Body of pancreas (tissue), 4 donors: ENCODE measurements around the gene UBTD1. TPM values are rescaled to one million over a fixed set of nuclear protein-coding genes. Genes with fewer than 3 reads are reported as not detected.

ENCODE experiments used
- ATAC-seq: fragments of 150-250 bp; one replicate; pipeline ENCODE4 v1.9.1; 2016
- DNase-seq, 4 donors: peaks; one replicate each; pipeline ENCODE4 v3.0.0-alpha.2; 2019
- H3K27ac ChIP-seq, 4 donors: fragments of 200-600 bp; sonication (generic); 1 replicate in 3 of 4; 2 replicates in 1 of 4; pipeline versions ENCODE4 v1.5.1 to v1.6.1; 2016 to 2019; ENCODE audit warnings: mild to moderate bottlenecking in 1 of 4, mixed read lengths in 1 of 4, moderate library complexity in 1 of 4
- H3K27me3 ChIP-seq, 2 donors: fragments of 200-600 bp; sonication (generic); one replicate each; pipeline ENCODE4 v1.6.0; 2016; ENCODE audit warnings: mild to moderate bottlenecking in 1 of 2
- H3K36me3 ChIP-seq, 2 donors: fragments of 200-600 bp; sonication (generic); replicated peaks in 1 of 2; 2 replicates each; pipeline ENCODE4 v1.5.1; 2016; ENCODE audit warnings: low read depth in 2 of 2; ENCODE audit not compliant: insufficient read depth in 1 of 2
- H3K4me1 ChIP-seq: fragments of 200-600 bp; sonication (generic); one replicate; pipeline ENCODE4 v1.6.0; 2016
- H3K4me3 ChIP-seq, 2 donors: fragments of 200-600 bp; sonication (generic); 1 replicate in 1 of 2; 2 replicates in 1 of 2; pipeline ENCODE4 v1.5.1; 2016 to 2019
- H3K9me3 ChIP-seq, 3 donors: fragments of 200-600 bp; sonication (generic); 1 replicate in 2 of 3; 2 replicates in 1 of 3; pipeline ENCODE4 v1.5.1; 2016
- CTCF ChIP-seq, 7 experiments: fragments of 450-650 bp in 4 of 7; fragments of 200-600 bp in 3 of 7; sonication (generic) in 3 of 7; IDR thresholded peaks; one replicate each; pipeline ENCODE4 v1.5.1; 2016 to 2019; ENCODE audit warnings: antibody characterized with exemption in 7 of 7
- POLR2A ChIP-seq, 3 donors: fragments of 450-650 bp; IDR thresholded peaks; one replicate each; pipeline ENCODE4 v1.6.1; 2016; ENCODE audit warnings: antibody characterized with exemption in 3 of 3, mild to moderate bottlenecking in 2 of 3
- WGBS, 2 donors: methylation state at CpG; one replicate each; pipeline ENCODE4 v1.1.5; 2017; 5-methylcytosine and 5-hydroxymethylcytosine counted together
- intact Hi-C: fragments of 100-400 bp; cut with DNase I; formaldehyde crosslinking; loops from one replicate; pipeline ENCODE4 v1.15.1; 2023
- total RNA-seq, 2 donors: library from RNA; depleted of rRNA; stranded (reverse); fragments of >200 nt; gene quantifications; one replicate each; pipeline ENCODE4 v1.1.0, GENCODE V29; 2016

Gene UBTD1
- total RNA-seq, 2 donors from 2014 or later: 9.1 to 33.9 TPM

- intact Hi-C loops: no loop called here
- no peak for DNase-seq
- WGBS, 2 donors: 88 to 95% methylated on average over 8 of the region's 8 CpGs
- no peak for ATAC-seq
- H3K4me3 ChIP-seq: no peak overlapping the region
- no peaks in the 10 kb centered on the region for H3K9me3 ChIP-seq
- TF ChIP-seq POLR2A (IDR thresholded peaks at IDR 0.05) (no peak), CTCF (IDR thresholded peaks at IDR 0.05) (no peak)
- H3K27me3 ChIP-seq: no peaks in the 10 kb centered on the region
- H3K36me3 ChIP-seq: no peaks in the 10 kb centered on the region
- no peak overlapping the region for H3K27ac ChIP-seq
- no peaks in the 10 kb centered on the region for H3K4me1 ChIP-seq
Observed at GRCh38 chr10:97509120-97509680, 10.5 kb downstream of the UBTD1 start.

- Histone ChIP-seq H3K27ac (no peak overlapping the region), H3K36me3 (no peaks in the 10 kb centered on the region), H3K4me3 (no peak overlapping the region), H3K27me3 (no peaks in the 10 kb centered on the region), H3K9me3 (no peaks in the 10 kb centered on the region), H3K4me1 (peaks cover 4% of the 10 kb centered on the region)
- no peak for DNase-seq
- WGBS, 2 donors: 58 to 65% methylated on average over 4 of the region's 4 CpGs
- intact Hi-C loops: no loop called here
- ATAC-seq: no peak
- no peak for TF ChIP-seq CTCF (IDR thresholded peaks at IDR 0.05)
Observed at GRCh38 chr10:97510686-97511085, 12.0 kb downstream of the UBTD1 start.

- H3K4me3 ChIP-seq: no peak overlapping the region
- H3K4me1 ChIP-seq: peaks cover 6% of the 10 kb centered on the region
- DNase-seq: peak in 2 of 4 donors; percentile 8 to 20
- no peaks in the 10 kb centered on the region for H3K27me3 ChIP-seq
- no peaks in the 10 kb centered on the region for H3K36me3 ChIP-seq
- WGBS, 2 donors: 82 to 86% methylated on average over 3 of the region's 3 CpGs
- peak; percentile 35 for ATAC-seq
- intact Hi-C loops: no loop called here
- H3K27ac ChIP-seq: no peak overlapping the region
- H3K9me3 ChIP-seq: no peaks in the 10 kb centered on the region
- TF ChIP-seq CTCF (IDR thresholded peaks at IDR 0.05): no peak
Observed at GRCh38 chr10:97511711-97512440, 13.2 kb downstream of the UBTD1 start.

GRCh38 chr10:97512993-97513392, 14.3 kb downstream of the UBTD1 start:
- no peaks in the 10 kb centered on the region for H3K9me3 ChIP-seq
- intact Hi-C loops: no loop called here
- no peak for ATAC-seq
- H3K27me3 ChIP-seq: no peaks in the 10 kb centered on the region
- H3K27ac ChIP-seq: no peak overlapping the region
- no peak for DNase-seq
- H3K36me3 ChIP-seq: no peaks in the 10 kb centered on the region
- peaks cover 6% of the 10 kb centered on the region for H3K4me1 ChIP-seq
- WGBS, 2 donors: 67 to 90% methylated on average over 1 of the region's 1 CpG
- H3K4me3 ChIP-seq: no peak overlapping the region
- TF ChIP-seq CTCF (IDR thresholded peaks at IDR 0.05) (no peak), POLR2A (IDR thresholded peaks at IDR 0.05) (no peak)

- H3K4me3 ChIP-seq: no peak overlapping the region
- no peaks in the 10 kb centered on the region for H3K27me3 ChIP-seq
- H3K36me3 ChIP-seq: no peaks in the 10 kb centered on the region
- intact Hi-C loops: no loop called here
- H3K27ac ChIP-seq: no peak overlapping the region
- WGBS, 2 donors: 73 to 82% methylated on average over 9 to 10 of the region's 10 CpGs
- peaks cover 6% of the 10 kb centered on the region for H3K4me1 ChIP-seq
- H3K9me3 ChIP-seq: no peaks in the 10 kb centered on the region
- TF ChIP-seq POLR2A (IDR thresholded peaks at IDR 0.05) (no peak), CTCF (IDR thresholded peaks at IDR 0.05) (no peak)
- DNase-seq (no peak), ATAC-seq (no peak)
Observed at GRCh38 chr10:97514344-97514743, 15.6 kb downstream of the UBTD1 start.
